HG03060 (cell line): Measurements from ENCODE around the gene INVS.
"Not testable (repeated sequence)": the region's sequence is repeated elsewhere in the genome, so short reads cannot be mapped to it uniquely, and the experiment has no call there.

ENCODE experiments used
- ATAC-seq: cut with Tn5 transposase; IDR thresholded peaks from one replicate; pipeline ENCODE4 v1.9.1; 2021; ENCODE audit warnings: low read depth, moderate number of reproducible peaks; ENCODE audit not compliant: unreplicated experiment

INVS gene

GRCh38 chr9:100082782-100083181, 16.3 kb upstream of the INVS start:
- ATAC-seq, result no peak

- ATAC-seq, result peak; percentile 20
Observed at GRCh38 chr9:100083448-100084127, 15.5 kb upstream of the INVS start.

- peak; percentile 29 for ATAC-seq
Observed at GRCh38 chr9:100084128-100084453, 15.0 kb upstream of the INVS start.

GRCh38 chr9:100084734-100085133, 14.3 kb upstream of the INVS start:
- ATAC-seq, result peak; percentile 87

GRCh38 chr9:100086097-100086635, 12.9 kb upstream of the INVS start:
- no peak for ATAC-seq

- no peak for ATAC-seq
Observed at GRCh38 chr9:100087218-100087617, 11.8 kb upstream of the INVS start.

- no peak for ATAC-seq
Observed at GRCh38 chr9:100088202-100088601, 10.8 kb upstream of the INVS start.

GRCh38 chr9:100090880-100091279, 8.2 kb upstream of the INVS start:
- no peak for ATAC-seq

GRCh38 chr9:100091650-100092049, 7.4 kb upstream of the INVS start:
- ATAC-seq, result no peak

- ATAC-seq, result no peak
Observed at GRCh38 chr9:100092066-100092465, 7.0 kb upstream of the INVS start.

GRCh38 chr9:100094411-100094810, 4.6 kb upstream of the INVS start:
- not testable (repeated sequence) for ATAC-seq

- no peak for ATAC-seq
Observed at GRCh38 chr9:100096378-100096916, 2.6 kb upstream of the INVS start.

GRCh38 chr9:100098046-100098886, 777 bp upstream of the INVS start:
- ATAC-seq, result no peak

- ATAC-seq, result no peak
Observed at GRCh38 chr9:100099722-100100042, 639 bp downstream of the INVS start.

GRCh38 chr9:100100146-100100667, 1.2 kb downstream of the INVS start:
- ATAC-seq, result no peak

GRCh38 chr9:100101608-100102007, 2.6 kb downstream of the INVS start:
- ATAC-seq, result no peak

- no peak for ATAC-seq
Observed at GRCh38 chr9:100104314-100104713, 5.3 kb downstream of the INVS start.

GRCh38 chr9:100105861-100106260, 6.8 kb downstream of the INVS start:
- ATAC-seq, result no peak

GRCh38 chr9:100106616-100107015, 7.6 kb downstream of the INVS start:
- ATAC-seq, result no peak

- no peak for ATAC-seq
Observed at GRCh38 chr9:100108559-100108958, 9.5 kb downstream of the INVS start.

GRCh38 chr9:100111235-100111634, 12.2 kb downstream of the INVS start:
- no peak for ATAC-seq
